Osteocyte (in vitro differentiated cells): ENCODE data around the gene CCDC88C. TPM values are rescaled to one million over a fixed set of nuclear protein-coding genes. Genes with fewer than 3 reads are reported as not detected.

Experiments
- DNase-seq: peaks from one replicate; pipeline ENCODE4 v3.0.0; 2021; ENCODE audit warnings: mixed read lengths; ENCODE audit not compliant: unreplicated experiment; ENCODE audit errors: extremely low spot score
- H3K27ac Mint-ChIP-seq: one replicate; pipeline ENCODE4 v1.8.0; 2021; ENCODE audit warnings: mild to moderate bottlenecking, mixed read lengths; ENCODE audit not compliant: unreplicated experiment
- H3K27me3 Mint-ChIP-seq: one replicate; pipeline ENCODE4 v1.8.0; 2021; ENCODE audit warnings: mixed read lengths; ENCODE audit not compliant: unreplicated experiment
- H3K36me3 Mint-ChIP-seq: one replicate; pipeline ENCODE4 v1.8.0; 2021; ENCODE audit warnings: mixed read lengths; ENCODE audit not compliant: unreplicated experiment
- H3K4me1 Mint-ChIP-seq: one replicate; pipeline ENCODE4 v1.8.0; 2021; ENCODE audit warnings: mixed read lengths; ENCODE audit not compliant: unreplicated experiment
- H3K4me3 Mint-ChIP-seq: one replicate; pipeline ENCODE4 v1.8.0; 2021; ENCODE audit warnings: mild to moderate bottlenecking, moderate library complexity, mixed read lengths; ENCODE audit not compliant: unreplicated experiment
- H3K9me3 Mint-ChIP-seq: one replicate; pipeline ENCODE4 v1.8.0; 2021; ENCODE audit warnings: mixed read lengths; ENCODE audit not compliant: unreplicated experiment
- CTCF ChIP-seq: fragments of 200-600 bp; sonication (generic); IDR thresholded peaks from 2 replicates; pipeline ENCODE4 v1.5.0; 2021; ENCODE audit warnings: antibody characterized with exemption, mild to moderate bottlenecking, moderate library complexity
- total RNA-seq: library from RNA; stranded (reverse); gene quantifications from 2 replicates; pipeline ENCODE4 v1.2.1, GENCODE V29; 2021

Gene CCDC88C
- total RNA-seq, 1 donor from 2014 or later = 1.4 TPM

- TF ChIP-seq CTCF = no peak
- no peak overlapping the region for H3K4me3 Mint-ChIP-seq
- H3K4me1 Mint-ChIP-seq = peaks cover 7% of the 10 kb centered on the region
- H3K9me3 Mint-ChIP-seq = no peaks in the 10 kb centered on the region
- no peak overlapping the region for H3K27ac Mint-ChIP-seq
- H3K27me3 Mint-ChIP-seq = no peaks in the 10 kb centered on the region
- H3K36me3 Mint-ChIP-seq = no peaks in the 10 kb centered on the region
- no peak for DNase-seq
Measured at GRCh38 chr14:91316761-91317160, 100.9 kb downstream of the CCDC88C start.

GRCh38 chr14:91315844-91316267 is 101.8 kb downstream of the CCDC88C start:
- no peak overlapping the region for H3K27ac Mint-ChIP-seq

GRCh38 chr14:91313852-91314251 is 103.8 kb downstream of the CCDC88C start:
- H3K4me3 Mint-ChIP-seq = no peak overlapping the region
- DNase-seq = no peak
- no peak overlapping the region for H3K27ac Mint-ChIP-seq
- peaks cover 7% of the 10 kb centered on the region for H3K4me1 Mint-ChIP-seq
- no peaks in the 10 kb centered on the region for H3K9me3 Mint-ChIP-seq
- no peaks in the 10 kb centered on the region for H3K36me3 Mint-ChIP-seq
- no peak for TF ChIP-seq CTCF
- H3K27me3 Mint-ChIP-seq = no peaks in the 10 kb centered on the region

More at GRCh38 chr14:91315844-91316267, 101.8 kb downstream of the CCDC88C start:
- Mint-ChIP-seq H3K36me3 (no peaks in the 10 kb centered on the region), H3K4me1 (peaks cover 7% of the 10 kb centered on the region), H3K4me3 (no peak overlapping the region), H3K27me3 (no peaks in the 10 kb centered on the region), H3K9me3 (no peaks in the 10 kb centered on the region)
- TF ChIP-seq CTCF = no peak
- DNase-seq = no peak

GRCh38 chr14:91313154-91313850 is 104.3 kb downstream of the CCDC88C start:
- Mint-ChIP-seq H3K27me3 (no peaks in the 10 kb centered on the region), H3K36me3 (no peaks in the 10 kb centered on the region), H3K9me3 (no peaks in the 10 kb centered on the region), H3K4me1 (peaks cover 7% of the 10 kb centered on the region), H3K27ac (no peak overlapping the region), H3K4me3 (no peak overlapping the region)
- TF ChIP-seq CTCF = no peak
- DNase-seq = no peak

GRCh38 chr14:91311284-91311662 is 106.3 kb downstream of the CCDC88C start:
- H3K36me3 Mint-ChIP-seq = no peaks in the 10 kb centered on the region
- H3K4me1 Mint-ChIP-seq = no peaks in the 10 kb centered on the region
- H3K27me3 Mint-ChIP-seq = no peaks in the 10 kb centered on the region

More at GRCh38 chr14:91311284-91311662, 106.3 kb downstream of the CCDC88C start:
- TF ChIP-seq CTCF = no peak
- DNase-seq = no peak
- no peaks in the 10 kb centered on the region for H3K9me3 Mint-ChIP-seq
- no peak overlapping the region for H3K27ac Mint-ChIP-seq
- no peak overlapping the region for H3K4me3 Mint-ChIP-seq
